SK-N-DZ (cell line): ENCODE data around the gene FLT1.

Experiments
- DNase-seq: peaks from one replicate; pipeline ENCODE4 v3.0.0-alpha.2; 2015; ENCODE audit warnings: low spot score

FLT1 gene

DNA sequence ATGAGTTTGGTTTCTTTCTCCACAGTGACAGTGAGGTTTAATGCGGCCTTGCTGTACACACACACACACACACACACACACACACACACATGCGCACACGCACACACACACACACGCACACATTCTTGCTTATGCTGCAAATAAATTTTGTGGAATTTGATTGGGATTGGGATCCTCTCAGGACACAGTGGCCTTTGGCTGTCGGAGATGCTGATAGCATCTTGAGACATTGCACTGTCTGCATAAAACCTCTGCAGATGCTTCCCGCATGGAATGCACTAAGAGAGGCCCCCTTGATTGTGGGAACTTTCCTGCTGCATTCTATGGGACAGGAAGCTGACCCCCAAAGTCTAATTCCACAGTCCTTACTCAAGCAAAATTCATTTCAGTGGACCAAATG, 145.6 kb downstream of the FLT1 start:
- peak; percentile 71 for DNase-seq

DNA sequence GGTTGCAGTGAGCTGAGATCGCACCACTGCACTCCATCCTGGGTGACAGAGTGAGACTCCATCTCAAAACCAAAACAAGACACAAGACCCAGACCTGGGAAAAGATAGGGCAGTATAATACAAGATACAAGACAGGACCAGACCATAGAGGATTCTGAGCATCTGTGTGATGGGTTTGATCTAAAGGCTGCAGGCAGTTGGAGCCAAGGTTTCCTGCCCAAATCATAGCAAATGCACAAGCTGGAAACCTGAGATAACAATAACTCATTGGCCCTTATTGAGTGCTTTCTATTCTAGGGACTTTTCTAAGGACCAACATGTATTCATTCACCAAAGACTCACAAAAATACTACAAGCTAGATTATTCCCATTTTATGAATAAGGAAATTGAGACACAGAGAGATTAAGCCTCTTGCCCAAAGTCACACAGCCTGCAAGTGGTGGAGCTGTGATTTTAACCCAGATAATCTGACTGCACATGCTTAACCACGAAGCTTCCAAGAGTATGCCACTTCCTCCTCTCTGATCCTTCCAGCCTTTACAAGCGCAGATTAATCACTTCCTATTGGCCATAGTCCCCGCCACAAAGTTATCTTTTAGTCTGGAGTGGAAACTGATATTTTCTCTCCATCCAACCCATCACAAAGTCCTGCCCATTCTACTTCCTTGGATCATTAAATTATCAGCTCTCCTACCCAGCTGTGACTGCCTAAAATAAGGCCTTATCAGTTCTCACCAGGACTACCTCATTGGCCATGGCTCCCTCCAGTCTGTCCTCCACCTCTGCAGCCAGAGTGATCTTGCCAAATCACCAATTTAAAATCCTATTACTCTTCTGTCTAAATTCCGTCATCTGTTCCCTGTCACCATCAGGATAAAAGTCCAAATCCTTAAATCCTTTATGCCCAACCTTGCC, 147.2 kb downstream of the FLT1 start:
- no peak for DNase-seq

DNA sequence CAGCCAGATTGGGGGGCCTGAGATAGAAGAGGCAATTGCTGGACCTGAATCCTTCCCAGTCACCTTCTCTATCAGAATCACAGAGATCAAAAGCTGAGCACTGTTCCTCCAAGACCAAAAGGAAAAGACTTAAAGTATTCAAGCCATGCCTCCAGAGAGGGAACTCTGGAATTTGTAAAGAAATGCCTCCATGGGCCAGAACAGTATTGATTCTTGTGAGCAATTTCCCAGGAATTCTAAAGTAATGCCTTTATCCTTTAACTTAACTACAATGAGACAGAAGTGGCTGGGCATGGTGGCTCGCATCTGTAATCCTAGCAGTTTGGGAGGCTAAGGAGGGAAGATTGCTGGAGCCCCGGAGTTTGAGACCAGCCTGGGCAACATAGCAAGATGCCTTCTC, 148.8 kb downstream of the FLT1 start:
- no peak for DNase-seq

DNA sequence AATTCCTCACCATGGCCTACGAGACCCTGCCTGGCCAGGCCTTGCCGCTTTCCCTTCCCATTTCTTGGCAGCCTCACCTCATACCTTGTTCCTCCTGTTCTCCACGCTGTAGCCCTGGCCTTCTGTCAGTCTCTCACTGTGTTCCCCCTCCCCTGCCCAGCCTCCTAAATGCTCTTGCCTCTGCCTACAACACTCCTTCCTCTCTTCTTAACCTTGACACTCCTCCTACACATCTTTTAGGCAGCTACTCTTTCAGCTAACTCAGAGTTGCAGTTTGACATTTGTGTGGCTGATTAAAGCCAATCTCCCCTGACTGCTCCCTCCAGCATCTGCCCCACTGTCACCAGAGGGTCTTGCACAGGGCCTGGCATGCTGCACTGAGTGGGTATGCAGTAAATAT, 150.8 kb downstream of the FLT1 start:
- no peak for DNase-seq

DNA sequence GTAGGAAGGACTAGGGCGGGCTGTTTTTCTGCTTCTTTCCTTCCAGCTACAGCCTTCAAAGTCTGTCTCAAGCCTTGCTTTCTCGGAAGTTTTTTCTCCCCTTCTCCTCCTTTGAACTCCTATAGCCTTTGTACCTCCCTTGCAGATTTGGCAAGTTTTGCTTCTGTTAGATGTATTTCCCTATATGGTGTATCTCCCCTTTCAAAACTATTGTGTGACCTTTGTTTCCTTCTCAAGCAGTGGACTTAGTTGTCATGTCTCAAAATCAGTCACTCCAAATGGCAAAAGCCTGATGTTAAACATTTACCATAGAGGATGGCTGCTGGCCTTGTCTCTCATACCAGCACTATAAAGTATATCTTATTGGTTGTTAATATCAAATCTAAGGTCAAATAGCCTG, 152.7 kb downstream of the FLT1 start:
- no peak for DNase-seq

DNA sequence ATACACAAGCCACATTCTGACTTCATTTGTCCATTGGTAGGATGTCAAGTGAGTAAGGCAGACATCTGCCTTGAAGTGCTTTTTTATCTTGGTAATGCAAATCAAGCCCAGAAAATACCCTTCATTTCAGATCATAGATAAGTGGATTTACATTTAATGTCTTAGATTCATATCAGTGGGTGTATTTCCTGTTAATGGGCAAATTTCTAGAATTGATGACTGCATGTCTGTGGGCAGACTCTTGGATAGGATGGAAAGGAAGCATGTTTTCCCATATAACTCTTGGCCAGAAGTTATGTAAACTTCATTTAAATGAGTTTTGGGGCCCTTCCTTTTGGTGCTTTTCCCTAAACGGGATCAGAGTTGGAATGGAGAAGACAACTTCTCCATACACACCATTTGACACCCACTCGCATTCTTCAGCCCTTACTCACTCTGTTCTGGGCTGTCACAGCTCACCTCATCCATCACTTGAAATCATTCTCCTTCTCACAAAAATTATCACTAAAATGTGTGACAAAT, 154.6 kb downstream of the FLT1 start:
- no peak for DNase-seq

DNA sequence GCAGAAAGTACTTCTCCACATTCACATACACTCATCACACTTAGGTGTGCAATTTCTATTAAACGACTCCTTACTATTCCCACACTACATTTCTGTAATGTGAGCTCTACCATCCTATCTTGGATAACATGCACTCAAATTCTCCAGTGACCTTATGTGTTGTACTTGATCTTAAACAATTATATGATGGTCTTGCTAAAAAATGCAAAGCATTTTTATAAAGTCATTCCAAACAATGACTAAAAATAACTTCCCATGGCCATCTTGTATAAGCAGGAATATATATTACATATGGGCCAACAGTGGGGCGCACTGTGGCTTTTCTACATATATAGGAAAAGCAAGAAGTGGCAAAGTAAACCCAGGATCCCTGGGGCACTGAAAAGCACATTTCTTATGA, 155.5 kb downstream of the FLT1 start:
- no peak for DNase-seq

DNA sequence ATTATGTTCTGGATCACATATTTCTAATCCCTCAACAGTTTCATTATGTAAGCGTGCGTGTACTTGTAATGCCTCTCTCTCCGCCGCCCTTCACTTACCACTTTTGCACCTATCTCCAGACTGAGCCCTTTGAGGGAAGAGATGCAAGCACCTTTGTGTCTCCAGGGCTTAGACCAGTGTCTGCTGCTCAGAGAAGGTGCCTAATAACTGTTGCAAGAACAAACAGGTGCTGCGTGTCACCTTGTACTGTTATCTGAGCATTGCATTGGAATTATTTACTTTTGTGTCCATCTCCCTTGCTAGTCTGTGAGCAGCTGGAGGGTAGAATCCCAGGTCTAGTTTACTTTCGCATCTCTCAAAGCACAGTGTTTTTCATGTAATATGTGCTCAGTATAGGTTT, 156.2 kb downstream of the FLT1 start:
- DNase-seq, result no peak

DNA sequence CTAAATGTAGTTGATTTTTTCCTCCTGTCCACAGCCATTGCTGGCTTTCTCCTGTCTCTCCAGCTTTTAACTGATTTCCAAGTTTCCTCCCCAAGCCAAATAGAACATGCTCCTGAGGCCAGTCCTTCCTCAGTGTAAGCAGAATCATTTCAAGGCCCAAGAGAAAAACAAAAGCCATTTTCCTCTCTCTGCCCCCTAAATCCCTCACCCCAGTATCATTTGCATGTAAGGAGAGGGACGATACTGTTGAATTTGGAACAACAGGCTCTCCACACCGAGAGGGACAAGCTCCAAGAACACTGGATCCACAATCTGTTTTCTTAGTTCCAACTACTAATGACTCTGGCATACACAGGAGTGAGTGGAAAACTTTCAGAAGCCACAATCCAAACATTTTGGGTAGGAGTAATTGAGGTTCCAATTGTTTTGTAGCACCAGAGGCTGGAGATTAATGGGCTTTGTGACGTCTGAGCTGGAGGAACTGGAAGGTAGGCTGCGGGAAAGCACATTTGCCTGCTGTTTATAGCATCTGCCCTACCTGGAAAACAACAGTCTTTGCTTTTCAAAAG, 156.8 kb downstream of the FLT1 start:
- no peak for DNase-seq

DNA sequence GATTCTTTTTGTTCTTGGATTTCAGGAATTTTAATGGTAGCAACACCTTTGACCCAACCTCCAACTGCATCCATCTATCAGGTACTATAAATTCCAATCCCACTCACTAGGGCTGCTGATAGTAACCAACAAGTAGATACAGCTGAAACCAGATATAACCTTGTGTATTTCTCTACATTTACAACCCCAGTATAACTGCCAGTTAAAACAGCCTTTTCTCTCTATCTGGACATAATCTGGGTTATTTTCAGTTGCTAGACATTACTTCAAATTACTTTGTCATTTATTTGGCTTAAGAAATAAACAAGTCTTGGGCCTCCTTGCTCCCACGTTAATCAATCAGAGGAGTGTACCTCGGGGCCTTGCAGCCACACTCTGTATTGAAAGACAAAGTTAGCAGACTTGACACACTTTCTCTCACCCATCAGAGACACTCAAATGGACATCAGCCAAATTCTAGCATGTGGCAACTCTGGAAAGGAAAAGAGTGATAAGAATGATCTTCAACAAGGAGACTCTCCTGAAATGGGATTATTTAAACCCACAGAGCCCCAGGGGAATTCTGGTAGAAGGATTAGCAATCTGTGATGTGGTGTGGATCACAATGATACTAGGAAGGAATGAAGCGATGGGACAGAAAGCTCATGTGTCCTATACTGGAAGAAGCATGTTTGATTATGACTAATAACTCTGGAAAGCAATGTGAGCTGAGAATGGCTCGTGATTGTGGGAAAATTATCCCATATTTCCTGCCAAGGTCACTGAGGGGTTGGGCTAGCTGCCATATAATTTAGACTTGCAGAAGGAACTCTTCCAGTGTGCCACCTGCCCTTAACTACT, 157.5 kb downstream of the FLT1 start:
- DNase-seq, result no peak

DNA sequence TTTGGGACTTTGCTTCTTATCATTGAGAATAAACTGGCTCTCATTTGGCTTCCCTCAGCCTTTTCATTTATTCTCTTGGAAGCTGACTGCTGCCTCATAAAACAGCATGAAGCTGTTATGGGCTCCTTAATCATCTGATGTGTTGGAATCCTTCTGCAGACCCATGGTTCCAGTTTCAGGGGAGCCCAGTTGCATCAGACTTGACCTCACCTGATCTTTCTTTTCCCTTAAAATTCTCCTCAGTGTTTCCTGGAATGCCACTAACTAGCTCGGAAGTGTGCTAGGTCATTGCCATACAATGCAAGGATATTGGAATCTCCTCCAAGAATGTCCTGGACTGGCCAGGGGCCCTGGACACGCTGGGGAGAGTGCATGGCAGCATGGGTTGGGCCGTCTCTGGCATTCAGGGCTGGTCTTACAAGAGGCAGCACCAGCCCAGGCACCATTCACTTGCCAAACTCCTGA, 158.7 kb downstream of the FLT1 start:
- DNase-seq, result no peak

DNA sequence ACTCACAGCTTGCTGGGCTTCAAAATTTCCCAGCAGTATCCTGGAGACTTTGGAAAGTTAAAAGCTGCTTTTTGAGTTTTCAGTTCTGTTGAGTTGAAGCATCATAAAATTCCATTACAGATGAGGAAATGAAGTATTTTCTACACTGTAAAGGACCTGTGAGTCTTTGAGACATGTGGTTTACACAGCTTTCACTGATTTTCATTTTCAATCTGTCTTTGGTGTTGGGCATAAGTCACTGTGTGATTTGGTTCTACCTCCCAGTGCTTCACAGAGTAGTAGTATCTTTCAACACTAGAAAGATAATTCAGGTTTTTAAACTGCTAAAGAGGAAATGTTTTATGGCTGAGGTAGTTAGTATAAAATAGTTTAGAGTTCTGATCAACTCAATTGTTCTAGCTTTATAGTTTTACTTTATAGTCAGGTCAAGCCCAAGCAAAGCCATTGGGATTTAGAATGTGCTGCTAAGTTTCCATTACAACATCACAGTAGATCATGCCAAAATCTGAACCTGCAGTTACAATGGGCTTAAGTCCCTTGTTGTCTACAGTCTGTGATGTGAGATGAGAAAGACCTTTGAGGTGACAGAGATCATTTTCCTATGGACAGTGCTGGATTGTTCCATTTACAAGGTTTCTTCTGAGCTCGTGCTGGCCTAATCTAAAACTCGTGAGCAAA, 161.6 kb downstream of the FLT1 start:
- no peak for DNase-seq

DNA sequence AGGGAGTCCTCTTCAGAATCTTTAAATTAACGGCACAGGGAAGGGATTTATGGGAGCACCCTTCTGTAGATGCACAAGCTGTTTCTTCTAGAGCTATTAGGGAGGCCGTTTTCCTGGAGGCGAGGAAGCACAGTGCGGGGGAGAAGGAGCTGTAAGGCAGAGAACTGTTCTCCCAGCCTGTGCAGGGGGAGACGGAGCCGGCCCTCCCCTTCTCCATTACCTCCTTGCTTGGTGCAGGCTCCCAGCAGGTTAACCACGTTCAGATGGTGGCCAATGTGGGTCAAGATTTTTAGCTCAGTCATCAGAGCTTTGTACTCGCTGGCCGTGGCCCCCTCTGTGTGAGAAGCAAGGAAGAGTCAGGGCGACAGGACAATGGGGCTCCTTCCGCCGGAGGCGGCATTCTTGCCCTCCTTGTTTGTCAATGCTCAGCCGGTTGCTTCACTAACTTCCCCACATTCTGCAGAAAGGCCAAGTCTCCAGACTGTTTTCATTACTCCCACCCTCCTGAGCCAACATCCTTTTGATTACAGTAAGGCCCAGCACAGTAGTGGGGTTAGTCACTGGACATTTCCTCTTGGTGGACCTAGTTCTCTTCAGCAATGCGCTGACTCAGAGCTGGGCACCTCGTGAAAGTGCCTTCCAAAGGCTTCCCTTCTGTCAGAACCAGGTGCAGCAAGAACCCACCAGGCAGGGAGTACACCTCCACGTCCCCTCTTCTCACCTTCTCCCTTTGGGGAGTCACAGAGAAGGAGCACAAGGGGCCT, 165.4 kb downstream of the FLT1 start:
- DNase-seq, result no peak

DNA sequence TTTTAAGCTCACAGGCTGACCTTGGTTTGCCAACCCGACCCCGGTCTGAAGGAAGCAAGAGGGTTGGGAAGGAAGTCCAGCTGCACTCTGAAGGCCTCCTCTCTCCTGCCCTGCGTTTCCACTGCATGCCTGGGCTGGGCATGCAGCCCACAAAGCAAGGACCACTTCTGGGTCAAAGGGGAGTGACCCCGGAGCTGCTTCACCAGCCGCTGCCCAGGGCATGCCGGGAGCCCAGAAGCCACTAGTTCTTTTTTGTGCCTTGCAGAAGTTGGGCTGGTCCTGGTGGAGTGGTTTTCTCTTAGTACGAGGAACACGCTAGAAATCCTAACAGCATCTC, 166.7 kb downstream of the FLT1 start:
- no peak for DNase-seq

DNA sequence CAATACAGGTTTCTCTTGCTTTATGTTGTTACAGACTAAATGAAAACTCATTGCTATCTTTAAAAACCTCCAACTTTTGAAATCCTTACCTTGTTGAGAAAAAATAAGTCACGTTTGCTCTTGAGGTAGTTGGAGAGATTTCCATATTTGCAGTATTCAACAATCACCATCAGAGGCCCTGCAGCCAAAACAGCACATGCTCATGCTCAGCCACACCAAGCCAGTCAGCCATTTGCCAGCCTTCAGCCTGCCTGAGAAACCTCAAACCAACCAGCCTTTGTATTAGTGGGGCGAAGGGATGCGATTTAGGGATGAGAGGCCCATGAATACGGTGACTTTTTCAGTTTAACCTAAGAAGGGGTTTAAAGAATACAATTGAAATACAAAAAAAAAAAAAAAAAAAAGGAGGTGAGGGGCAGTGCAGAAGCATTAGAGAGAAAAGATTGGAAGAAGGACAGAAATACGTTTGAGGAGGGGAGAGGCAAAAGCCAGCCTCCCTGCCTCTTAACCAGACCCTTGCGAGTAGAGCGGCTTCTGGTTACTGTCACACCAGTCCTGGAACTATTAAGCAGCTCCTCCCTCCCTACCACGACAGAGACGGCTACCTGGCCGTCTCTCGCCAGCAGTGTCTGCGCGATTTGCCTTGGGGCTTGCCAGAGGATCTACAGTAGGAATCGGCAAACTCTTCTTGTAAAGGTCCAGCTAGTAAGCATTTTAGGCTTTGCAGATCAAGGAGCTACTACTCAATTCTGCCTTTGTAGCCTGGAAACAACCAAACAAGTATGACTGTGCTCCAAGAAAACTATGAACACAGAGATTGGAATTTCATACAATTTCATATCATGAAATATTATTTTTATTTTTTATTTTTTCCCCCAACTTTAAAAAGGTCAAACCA, 167.3 kb downstream of the FLT1 start:
- peak; percentile 74 for DNase-seq

DNA sequence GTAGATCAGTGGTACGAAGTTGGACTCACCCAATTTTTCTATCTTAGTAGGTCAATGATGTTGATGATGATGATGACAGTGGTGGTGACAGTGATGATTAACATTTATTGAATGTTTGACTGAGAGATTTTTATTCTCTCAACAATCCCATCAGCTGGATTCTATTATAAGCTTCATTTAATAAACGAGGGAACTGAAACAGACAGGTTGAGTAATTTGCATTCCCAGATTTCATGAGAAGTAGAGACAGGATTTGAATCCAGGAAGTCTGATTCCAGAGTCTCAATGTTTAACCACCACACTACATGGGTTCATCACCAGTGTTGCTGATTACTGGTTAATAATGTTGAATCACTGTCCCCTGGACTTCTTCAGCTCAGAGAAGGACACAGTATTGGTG, 168.9 kb downstream of the FLT1 start:
- DNase-seq, result no peak

DNA sequence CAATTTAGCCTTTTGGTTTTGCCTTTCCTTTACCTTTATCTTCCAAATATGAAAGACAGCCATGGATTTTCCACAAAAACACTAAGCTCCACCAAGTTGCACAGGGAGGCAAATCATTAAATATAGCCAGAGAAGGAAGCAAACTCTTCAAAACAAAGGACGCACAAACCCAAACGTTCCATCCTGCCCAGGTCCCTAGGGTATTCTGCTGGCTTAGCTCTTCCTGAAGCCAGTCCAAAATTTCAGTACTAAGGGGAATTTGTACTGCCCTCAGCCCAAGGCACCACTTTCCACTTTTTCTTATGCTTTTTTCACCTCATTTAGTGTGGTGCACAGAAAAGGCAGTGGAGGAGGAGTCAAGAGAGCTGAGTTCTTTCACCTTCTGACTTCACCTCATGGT, 169.9 kb downstream of the FLT1 start:
- no peak for DNase-seq

DNA sequence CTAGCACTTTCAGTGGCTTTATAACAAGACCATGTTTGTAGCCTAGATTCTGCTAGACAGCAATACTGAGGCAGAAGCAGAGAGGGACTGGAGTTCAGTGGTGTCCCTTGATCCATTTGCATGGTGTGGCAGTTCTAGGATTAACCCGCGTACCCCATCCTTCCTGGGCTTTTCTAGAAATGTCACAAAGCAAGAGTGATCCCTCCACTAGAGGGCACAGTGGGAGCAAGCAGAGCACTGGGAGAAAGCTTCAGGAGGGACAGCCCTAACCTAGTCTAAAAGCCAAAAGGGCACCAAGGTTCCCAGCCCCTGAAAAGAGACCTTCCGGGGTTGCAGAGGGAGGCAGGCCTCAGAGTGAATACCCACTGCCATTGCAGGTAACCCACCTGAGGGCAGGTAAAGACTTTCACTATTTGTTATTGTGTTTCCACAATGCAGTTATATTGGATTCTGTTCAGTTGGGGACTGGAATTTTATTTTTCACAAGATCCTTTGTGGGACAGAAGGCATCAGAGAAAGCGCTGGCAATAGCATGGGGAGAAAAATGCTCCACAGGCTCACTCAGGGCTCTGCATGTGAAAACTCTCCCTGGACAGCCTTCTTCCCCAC, 170.6 kb downstream of the FLT1 start:
- peak; percentile 64 for DNase-seq

DNA sequence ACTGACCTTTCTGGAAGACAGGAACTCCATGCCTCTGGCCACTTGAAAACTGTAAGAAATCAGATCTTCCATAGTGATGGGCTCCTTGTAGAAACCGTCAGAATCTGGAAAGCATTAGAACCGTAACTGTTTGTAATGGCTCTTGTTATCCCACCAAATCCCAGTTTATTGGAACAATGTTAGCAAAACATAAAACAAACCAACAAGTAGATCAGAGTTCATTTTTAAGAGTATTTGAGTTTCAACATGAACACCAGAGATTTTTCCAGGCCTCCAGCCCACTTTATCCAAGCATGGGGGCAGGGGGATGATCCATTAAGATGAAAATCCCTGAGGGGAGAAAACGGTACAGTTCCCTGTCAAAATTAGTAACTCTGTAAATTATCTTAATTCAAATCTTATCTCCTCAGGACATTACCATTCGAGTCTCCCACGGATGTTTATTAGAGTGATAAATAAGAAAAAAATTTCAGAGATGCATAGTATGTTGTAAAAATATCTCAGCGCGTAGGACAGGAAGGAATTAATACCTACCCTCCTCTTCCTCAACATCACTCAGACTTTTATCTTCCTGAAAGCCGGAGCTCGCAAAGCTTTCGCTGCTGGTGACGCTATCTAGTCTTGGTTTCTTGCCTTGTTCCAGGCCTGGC, 172.5 kb downstream of the FLT1 start:
- DNase-seq, result no peak
